Mesenchymal stem cell (in vitro differentiated cells and primary cell): ENCODE data around the gene GET4.

ENCODE experiments used
- DNase-seq: peaks from one replicate; pipeline ENCODE4 v3.0.0-alpha.2; 2013
- H2AFZ ChIP-seq: one replicate; pipeline ENCODE4 v1.6.1; 2013; ENCODE audit warnings: low read depth, mild to moderate bottlenecking, control low read depth, inconsistent platforms, low read length, moderate library complexity
- H2AK5ac ChIP-seq: 2 replicates; pipeline ENCODE4 v1.6.1; 2013; ENCODE audit warnings: low read length, moderate library complexity, mild to moderate bottlenecking, inconsistent platforms; ENCODE audit not compliant: severe bottlenecking
- H2BK120ac ChIP-seq: one replicate; pipeline ENCODE4 v1.6.1; 2013; ENCODE audit warnings: low read depth, mild to moderate bottlenecking, inconsistent platforms, low read length, moderate library complexity
- H2BK12ac ChIP-seq, 2 experiments: one replicate each; pipeline ENCODE4 v1.6.1; 2013; ENCODE audit warnings: inconsistent platforms in 2 of 2, low read length in 2 of 2, mild to moderate bottlenecking in 2 of 2, moderate library complexity in 2 of 2, control low read depth in 1 of 2
- H2BK15ac ChIP-seq: one replicate; pipeline ENCODE4 v1.6.1; 2013; ENCODE audit warnings: mild to moderate bottlenecking, low read depth, inconsistent platforms; ENCODE audit not compliant: poor library complexity, severe bottlenecking
- H2BK5ac ChIP-seq: 2 replicates; pipeline ENCODE4 v1.6.1; 2013; ENCODE audit warnings: low read depth, mild to moderate bottlenecking, low read length, control low read depth, inconsistent platforms; ENCODE audit not compliant: poor library complexity, severe bottlenecking
- H3K14ac ChIP-seq, 2 experiments: one replicate each; pipeline ENCODE4 v1.6.1; 2013; ENCODE audit warnings: inconsistent platforms in 2 of 2, low read length in 2 of 2, control low read depth in 1 of 2, mild to moderate bottlenecking in 1 of 2, moderate library complexity in 1 of 2
- H3K18ac ChIP-seq, 2 experiments: one replicate each; pipeline ENCODE4 v1.6.1; 2013; ENCODE audit warnings: inconsistent platforms in 2 of 2, low read length in 2 of 2, control low read depth in 1 of 2, low read depth in 1 of 2, mild to moderate bottlenecking in 1 of 2
- H3K23ac ChIP-seq, 2 experiments: one replicate each; pipeline ENCODE4 v1.6.1; 2013; ENCODE audit warnings: inconsistent platforms in 2 of 2, low read length in 2 of 2, mild to moderate bottlenecking in 2 of 2, moderate library complexity in 2 of 2, control low read depth in 1 of 2
- H3K27ac ChIP-seq: 2 replicates; pipeline ENCODE4 v1.5.1; 2013; ENCODE audit warnings: mild to moderate bottlenecking, moderate library complexity, low read length, control low read depth, inconsistent platforms; ENCODE audit not compliant: poor library complexity, severe bottlenecking
- H3K27me3 ChIP-seq, 2 experiments: 2 replicates each; pipeline versions ENCODE4 v1.6.1 to v1.7.0; 2013; ENCODE audit warnings: low read length in 2 of 2, mild to moderate bottlenecking in 2 of 2, moderate library complexity in 2 of 2, control low read depth in 1 of 2, inconsistent platforms in 1 of 2; ENCODE audit not compliant: control insufficient read depth in 1 of 2, insufficient read depth in 1 of 2
- H3K36me3 ChIP-seq, 2 experiments: 2 replicates each; pipeline versions ENCODE4 v1.6.1 to v1.7.0; 2013; ENCODE audit warnings: low read length in 2 of 2, control low read depth in 1 of 2, inconsistent platforms in 1 of 2, low read depth in 1 of 2, mild to moderate bottlenecking in 1 of 2; ENCODE audit not compliant: insufficient read depth in 2 of 2, control insufficient read depth in 1 of 2
- H3K4ac ChIP-seq, 2 experiments: one replicate each; pipeline ENCODE4 v1.6.1; 2013; ENCODE audit warnings: inconsistent platforms in 2 of 2, low read length in 2 of 2, mild to moderate bottlenecking in 2 of 2, moderate library complexity in 2 of 2, control low read depth in 1 of 2, low read depth in 1 of 2
- H3K4me1 ChIP-seq: 2 replicates; pipeline ENCODE4 v1.6.1; 2013; ENCODE audit warnings: low read depth, low read length, control low read depth; ENCODE audit not compliant: control insufficient read depth, insufficient read depth
- H3K4me2 ChIP-seq: 2 replicates; pipeline ENCODE4 v1.6.1; 2013; ENCODE audit warnings: low read length, mild to moderate bottlenecking, inconsistent platforms; ENCODE audit not compliant: poor library complexity, severe bottlenecking
- H3K4me3 ChIP-seq, 2 experiments: 2 replicates each; pipeline versions ENCODE4 v1.5.1 to v1.7.0; 2013; ENCODE audit warnings: low read length in 2 of 2, mild to moderate bottlenecking in 2 of 2, control low read depth in 1 of 2, low read depth in 1 of 2; ENCODE audit not compliant: insufficient read depth in 1 of 2
- H3K79me1 ChIP-seq: replicated peaks from 2 replicates; pipeline ENCODE4 v1.6.1; 2013; ENCODE audit warnings: mild to moderate bottlenecking, control low read depth, low read length, inconsistent platforms; ENCODE audit not compliant: poor library complexity, severe bottlenecking
- H3K9ac ChIP-seq: 2 replicates; pipeline ENCODE4 v1.7.0; 2013; ENCODE audit warnings: mild to moderate bottlenecking, low read length, moderate library complexity
- H3K9me3 ChIP-seq: 2 replicates; pipeline ENCODE4 v1.7.0; 2013; ENCODE audit warnings: mild to moderate bottlenecking, low read length; ENCODE audit not compliant: control insufficient read depth
- H4K8ac ChIP-seq: one replicate; pipeline ENCODE4 v1.6.1; 2013; ENCODE audit warnings: inconsistent platforms, mild to moderate bottlenecking, low read length, moderate library complexity
- H4K91ac ChIP-seq: one replicate; pipeline ENCODE4 v1.6.1; 2013; ENCODE audit warnings: mild to moderate bottlenecking, low read length, inconsistent platforms
- WGBS: methylation state at CpG from one replicate; pipeline ENCODE4 v1.1.7; 2013; ENCODE audit warnings: mixed read lengths; 5-methylcytosine and 5-hydroxymethylcytosine counted together

Gene GET4

GRCh38 chr7:876972-877311, 588 bp downstream of the GET4 start:
- H2BK12ac ChIP-seq = peak overlapping the region in 1 of 2 experiments; percentile 60
- H3K18ac ChIP-seq = peak overlapping the region in 1 of 2 experiments; percentile 90
- H2BK5ac ChIP-seq = no peak overlapping the region
- no peak overlapping the region for H2AK5ac ChIP-seq
- peak overlapping the region; percentile 54 for H2BK120ac ChIP-seq
- H3K27ac ChIP-seq = peak overlapping the region; percentile 60
- H4K8ac ChIP-seq = no peak overlapping the region
- peak overlapping the region; percentile 10 for H2AFZ ChIP-seq
- H3K27me3 ChIP-seq = no peaks in the 10 kb centered on the region
- no peak overlapping the region for H2BK15ac ChIP-seq
- H3K9ac ChIP-seq = peak overlapping the region; percentile 90
- peaks cover 17% of the 10 kb centered on the region for H3K4me1 ChIP-seq
- 1% methylated on average over 26 of the region's 26 CpGs for WGBS
- peak overlapping the region; percentile 90 to 95 for H3K4me3 ChIP-seq
- H3K14ac ChIP-seq = peak overlapping the region in 1 of 2 experiments; percentile 82
- no peaks in the 10 kb centered on the region for H3K9me3 ChIP-seq
- H3K4me2 ChIP-seq = peak overlapping the region; percentile 83
- peak overlapping the region; percentile 70 for H4K91ac ChIP-seq
- H3K23ac ChIP-seq = peak overlapping the region in 1 of 2 experiments; percentile 53
- DNase-seq = peak; percentile 40
- peaks cover 11% of the 10 kb centered on the region for H3K79me1 ChIP-seq
- peaks cover 24 to 36% of the 10 kb centered on the region in 2 experiments for H3K36me3 ChIP-seq
- H3K4ac ChIP-seq = peak overlapping the region in 1 of 2 experiments; percentile 42

GRCh38 chr7:877312-878232, 1.2 kb downstream of the GET4 start:
- H3K18ac ChIP-seq = peak overlapping the region in 1 of 2 experiments; percentile 90
- H3K9ac ChIP-seq = peak overlapping the region; percentile 90
- peak overlapping the region; percentile 60 for H3K27ac ChIP-seq
- H3K4me1 ChIP-seq = peaks cover 17% of the 10 kb centered on the region
- peak overlapping the region; percentile 33 for H4K8ac ChIP-seq
- peak overlapping the region in 1 of 2 experiments; percentile 59 for H2BK12ac ChIP-seq
- H3K4me2 ChIP-seq = peak overlapping the region; percentile 83
- H2BK15ac ChIP-seq = no peak overlapping the region
- H2BK5ac ChIP-seq = no peak overlapping the region
- peaks cover 9% of the 10 kb centered on the region for H3K79me1 ChIP-seq
- H4K91ac ChIP-seq = no peak overlapping the region
- WGBS = 23% methylated on average over 44 of the region's 47 CpGs
- no peak overlapping the region for H2AK5ac ChIP-seq
- no peak overlapping the region for H3K14ac ChIP-seq
- H3K4me3 ChIP-seq = peak overlapping the region; percentile 90 to 95
- H3K27me3 ChIP-seq = no peaks in the 10 kb centered on the region
- no peak overlapping the region for H2BK120ac ChIP-seq
- peak overlapping the region; percentile 10 for H2AFZ ChIP-seq
- H3K23ac ChIP-seq = peak overlapping the region in 1 of 2 experiments; percentile 57
- no peak for DNase-seq
- peak overlapping the region in 1 of 2 experiments; percentile 54 for H3K4ac ChIP-seq
- H3K9me3 ChIP-seq = no peaks in the 10 kb centered on the region
- peaks cover 21 to 29% of the 10 kb centered on the region in 2 experiments for H3K36me3 ChIP-seq

- Histone ChIP-seq H2BK12ac (no peak overlapping the region), H3K27me3 (no peaks in the 10 kb centered on the region), H3K18ac (no peak overlapping the region), H3K4me1 (peaks cover 21% of the 10 kb centered on the region), H4K91ac (peak overlapping the region; percentile 54), H3K4me2 (no peak overlapping the region), H3K27ac (no peak overlapping the region), H3K9me3 (no peaks in the 10 kb centered on the region), H2AFZ (no peak overlapping the region), H3K9ac (peak overlapping the region; percentile 30), H3K14ac (peak overlapping the region in 1 of 2 experiments; percentile 38), H3K23ac (no peak overlapping the region), H2BK15ac (no peak overlapping the region), H2BK120ac (no peak overlapping the region), H2AK5ac (no peak overlapping the region), H3K36me3 (peaks cover 15 to 25% of the 10 kb centered on the region in 2 experiments), H3K4ac (no peak overlapping the region), H3K4me3 (no peak overlapping the region), H3K79me1 (peaks cover 12% of the 10 kb centered on the region), H4K8ac (peak overlapping the region; percentile 51), H2BK5ac (no peak overlapping the region)
- no peak for DNase-seq
- WGBS = 97% methylated on average over 15 of the region's 15 CpGs
Measured at GRCh38 chr7:879093-879492, 2.7 kb downstream of the GET4 start.

- Histone ChIP-seq H3K27me3 (no peaks in the 10 kb centered on the region), H3K9ac (no peak overlapping the region), H3K4me3 (no peak overlapping the region), H3K27ac (no peak overlapping the region), H3K18ac (no peak overlapping the region), H2AK5ac (no peak overlapping the region), H4K91ac (no peak overlapping the region), H3K4ac (no peak overlapping the region), H4K8ac (no peak overlapping the region), H2BK5ac (no peak overlapping the region), H3K14ac (no peak overlapping the region), H2BK12ac (no peak overlapping the region), H3K4me1 (peaks cover 27% of the 10 kb centered on the region), H2BK15ac (no peak overlapping the region), H2BK120ac (no peak overlapping the region), H3K23ac (no peak overlapping the region), H3K9me3 (no peaks in the 10 kb centered on the region), H2AFZ (no peak overlapping the region), H3K79me1 (peaks cover 12% of the 10 kb centered on the region), H3K4me2 (no peak overlapping the region), H3K36me3 (peaks cover 10 to 25% of the 10 kb centered on the region in 2 experiments)
- 94% methylated on average over 14 of the region's 14 CpGs for WGBS
- DNase-seq = no peak
Measured at GRCh38 chr7:879706-880105, 3.4 kb downstream of the GET4 start.
